GM11168 (cell line): ENCODE data around the gene SLC24A4.

Experiments used
- in situ Hi-C: fragments of 300-500 bp; cut with MboI; formaldehyde crosslinking; loops from one replicate; pipeline ENCODE4 v1.12.0; 2022; ENCODE audit warnings: low sequenced_read_pairs; ENCODE audit not compliant: unreplicated experiment

SLC24A4 gene

DNA sequence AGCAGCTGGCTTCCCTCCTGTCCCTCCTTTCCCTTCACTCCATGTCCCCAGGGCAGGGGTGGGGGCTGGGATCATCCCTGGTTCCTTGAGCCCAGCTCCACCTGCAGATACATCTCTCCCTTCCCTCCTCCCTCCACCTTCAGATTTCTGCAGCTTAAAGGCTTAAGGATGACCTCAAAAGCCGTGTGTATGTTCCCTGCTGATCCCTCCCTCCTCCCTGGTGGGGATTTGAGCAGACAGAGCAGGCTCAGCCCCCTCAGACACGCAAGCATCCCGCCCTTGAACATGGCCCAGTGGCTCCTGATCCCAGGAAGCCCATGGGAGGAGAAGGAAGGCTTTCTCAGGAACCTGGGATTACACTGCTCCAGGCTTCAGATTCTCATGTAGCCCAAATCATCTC, 107.7 kb downstream of the SLC24A4 start:
- in situ Hi-C loops = no loop called here

DNA sequence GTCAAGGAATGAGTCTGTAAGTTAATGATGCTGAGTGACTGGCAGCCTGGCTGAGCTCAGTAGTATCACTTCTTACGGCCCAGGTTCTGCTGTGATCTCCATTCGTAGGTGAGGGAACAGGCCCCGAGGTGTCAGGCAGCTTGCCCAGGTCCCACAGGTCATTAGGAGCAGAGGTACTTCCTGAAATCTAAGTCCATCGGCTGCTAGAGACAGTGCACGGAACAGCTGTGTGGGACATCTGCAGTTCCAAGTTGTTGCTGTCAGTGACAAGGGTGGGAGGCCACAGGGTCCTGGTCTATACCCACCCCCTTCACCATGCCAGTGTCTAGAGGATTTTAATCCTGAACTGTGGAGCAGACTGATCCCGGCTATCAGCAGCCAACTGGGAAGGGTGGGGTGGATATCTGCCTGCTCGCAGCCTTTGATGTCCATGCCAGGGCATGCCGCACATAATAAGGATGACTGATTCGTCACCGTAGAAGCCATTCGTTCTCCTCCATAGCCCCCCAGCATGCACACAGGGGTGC, 108.3 kb downstream of the SLC24A4 start:
- in situ Hi-C loops = no loop called here

GRCh38 chr14:92433407-92433806, 110.4 kb downstream of the SLC24A4 start:
- in situ Hi-C loops = no loop called here

- in situ Hi-C loops = no loop called here
Observed at GRCh38 chr14:92435154-92435553, 112.2 kb downstream of the SLC24A4 start.

- in situ Hi-C loops = no loop called here
Observed at GRCh38 chr14:92436115-92436776, 113.3 kb downstream of the SLC24A4 start.

GRCh38 chr14:92437309-92437708, 114.3 kb downstream of the SLC24A4 start:
- in situ Hi-C loops = no loop called here

DNA sequence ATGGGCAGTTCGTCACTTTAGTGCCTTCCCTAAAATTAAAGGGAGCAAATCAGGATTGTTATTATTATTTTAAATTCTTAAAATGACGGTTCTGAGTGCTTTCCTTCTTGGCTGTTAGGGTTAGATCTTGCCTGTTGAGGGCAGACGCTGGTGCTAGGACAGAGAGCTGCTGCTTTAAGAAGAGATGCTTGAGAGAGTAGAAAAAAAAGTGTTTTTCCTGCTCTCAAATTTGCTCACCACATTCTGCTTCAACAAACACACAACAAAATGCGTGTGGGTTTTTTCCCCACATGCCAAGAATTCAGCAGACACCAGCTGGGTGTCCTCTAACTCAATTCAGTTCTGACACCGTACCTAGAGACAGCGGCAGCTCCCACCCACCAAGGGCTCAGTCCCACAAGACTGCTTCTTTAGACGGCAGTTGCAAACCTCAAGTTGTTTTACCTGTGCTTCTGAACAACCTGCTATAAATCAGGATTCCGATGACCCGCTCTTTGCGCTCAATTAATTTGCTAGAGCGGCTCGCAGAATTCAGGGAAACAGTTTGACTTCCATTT, 114.8 kb downstream of the SLC24A4 start:
- in situ Hi-C loops = no loop called here

GRCh38 chr14:92439537-92440344, 116.8 kb downstream of the SLC24A4 start:
- in situ Hi-C loops = no loop called here

- in situ Hi-C loops = no loop called here
Observed at GRCh38 chr14:92440345-92441003, 117.5 kb downstream of the SLC24A4 start.

DNA sequence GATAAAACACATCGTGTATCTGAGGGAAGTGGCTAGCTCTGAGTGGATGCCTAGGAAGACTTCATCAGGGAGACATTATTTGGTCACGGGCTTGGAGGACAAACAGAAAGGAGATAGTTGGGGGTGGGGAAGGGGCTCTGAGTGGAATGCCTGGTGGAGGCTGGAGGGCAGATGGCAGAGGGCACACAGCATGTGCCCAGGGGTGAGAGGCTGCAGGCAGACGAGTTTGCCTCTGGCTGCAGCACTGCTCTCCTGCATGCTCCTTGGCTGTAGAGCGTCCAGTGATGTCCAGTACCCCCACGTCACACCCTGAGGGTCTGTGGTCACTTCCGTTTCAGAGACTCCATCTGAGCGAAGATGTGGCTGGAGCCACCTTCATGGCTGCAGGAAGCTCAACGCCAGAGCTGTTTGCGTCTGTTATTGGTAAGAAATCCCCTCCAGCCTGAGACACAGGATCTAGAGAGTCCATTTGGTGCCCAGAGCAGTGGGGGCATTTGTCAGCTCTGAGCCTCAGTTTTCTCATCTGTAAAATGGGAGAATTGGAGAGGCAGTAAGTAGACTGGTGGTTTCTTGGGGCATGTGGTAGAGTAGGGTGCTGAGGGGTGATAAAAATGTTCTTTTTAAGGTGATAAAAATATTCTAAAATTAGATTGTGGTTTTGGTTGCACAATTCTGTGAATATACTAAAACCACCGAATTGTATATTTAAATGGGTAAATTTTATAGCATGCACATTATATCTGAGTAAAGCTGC, 119.0 kb downstream of the SLC24A4 start:
- in situ Hi-C loops = no loop called here

- in situ Hi-C loops = no loop called here
Observed at GRCh38 chr14:92443167-92443566, 120.2 kb downstream of the SLC24A4 start.

DNA sequence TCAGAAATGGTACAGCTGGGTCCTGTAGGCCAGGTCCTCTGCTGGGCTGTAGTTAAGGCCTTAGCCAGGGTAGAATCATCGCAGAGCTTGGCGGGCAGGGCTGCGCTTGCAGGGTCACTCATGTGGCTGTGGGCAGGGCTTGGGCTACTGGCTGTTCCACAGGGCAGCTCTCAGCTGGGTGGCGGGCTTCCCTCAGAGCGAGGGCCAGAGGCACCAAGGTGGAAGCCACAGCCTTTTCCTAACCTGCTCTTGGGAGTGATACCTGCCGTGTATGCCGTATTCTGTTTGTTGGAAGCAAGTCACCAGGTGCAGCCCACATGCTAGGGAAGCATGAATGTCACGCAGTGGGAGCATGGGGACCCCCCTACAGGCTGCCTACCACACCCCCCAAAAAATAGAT, 120.8 kb downstream of the SLC24A4 start:
- in situ Hi-C loops = no loop called here

- in situ Hi-C loops = no loop called here
Observed at GRCh38 chr14:92446771-92447170, 123.8 kb downstream of the SLC24A4 start.

GRCh38 chr14:92447416-92448197, 124.6 kb downstream of the SLC24A4 start:
- in situ Hi-C loops = no loop called here

- in situ Hi-C loops = no loop called here
Observed at GRCh38 chr14:92448786-92449185, 125.8 kb downstream of the SLC24A4 start.

DNA sequence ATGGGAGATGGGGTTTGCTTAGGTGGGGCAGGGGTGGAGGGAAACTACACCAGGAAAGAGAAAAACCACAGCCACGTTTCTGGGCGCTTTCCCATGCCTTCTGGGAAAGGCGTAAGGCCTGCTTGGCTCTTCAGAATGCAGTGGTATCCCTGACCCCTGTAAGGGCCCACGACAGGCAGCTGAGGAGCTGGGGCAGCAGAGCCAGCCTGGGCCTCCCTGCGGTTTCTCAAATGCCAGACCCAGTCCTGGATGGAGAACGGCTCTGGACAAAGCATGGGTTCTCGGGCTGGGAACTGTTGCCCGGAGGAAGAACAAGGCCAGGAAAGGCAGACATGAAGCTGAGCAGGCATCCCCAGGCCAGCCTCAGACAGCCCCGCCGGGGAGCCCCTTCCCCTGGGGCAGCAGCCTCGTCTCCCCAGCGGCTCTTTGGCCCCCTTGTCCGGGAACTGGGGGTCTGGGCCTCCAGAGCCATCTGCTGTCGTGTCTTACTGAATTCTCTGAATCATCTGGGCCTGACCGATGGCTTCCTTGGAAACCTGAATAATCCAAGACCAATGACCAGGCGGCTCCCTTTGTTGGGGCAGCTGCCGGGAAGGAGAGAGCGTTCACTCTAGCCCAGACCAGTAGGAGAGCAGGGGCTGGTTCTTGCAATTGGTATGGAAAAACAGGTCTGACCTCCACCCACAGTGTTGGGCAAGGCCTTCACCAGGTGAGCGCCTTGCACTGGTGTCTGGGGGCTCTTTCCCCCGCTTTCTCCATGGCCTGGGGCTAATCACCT, 126.6 kb downstream of the SLC24A4 start:
- in situ Hi-C loops = loop anchor here (25.0 kb wide), 1 partner anchor 312 kb away; no protein-coding TSS in a partner anchor

DNA sequence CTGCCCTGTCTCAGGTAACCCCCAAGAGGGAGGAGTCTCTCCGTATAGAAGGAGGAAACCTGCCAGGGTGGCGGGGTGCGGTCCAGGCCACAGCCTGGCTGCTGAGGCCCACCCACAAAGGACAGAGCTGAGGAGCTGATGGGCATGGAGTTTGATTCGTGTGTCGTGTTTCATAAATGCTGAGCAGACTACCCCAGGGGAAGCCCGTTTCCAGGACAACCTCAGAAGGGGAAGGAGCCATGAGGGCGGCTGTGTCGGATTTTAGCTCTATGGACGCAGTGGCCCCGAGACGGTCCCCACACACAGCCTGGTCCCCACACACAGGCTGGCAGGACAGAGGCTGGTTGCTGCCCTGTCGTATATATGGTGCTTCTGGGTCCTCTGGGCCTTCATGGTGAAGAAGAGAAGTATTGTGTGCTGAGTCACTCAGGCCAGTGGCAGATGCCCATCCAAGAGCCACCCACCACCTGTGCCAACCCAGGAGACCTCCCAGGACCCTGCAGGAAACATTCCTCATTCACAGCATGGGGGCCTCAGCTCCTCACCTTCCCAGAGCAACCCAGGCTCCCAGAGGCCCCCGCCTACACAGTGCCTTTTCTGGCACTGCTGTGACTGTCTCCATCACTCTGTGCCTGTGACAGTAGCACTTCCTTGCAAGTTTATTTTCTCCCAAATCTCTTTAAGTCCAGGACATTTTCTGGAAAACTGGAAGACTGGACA, 127.5 kb downstream of the SLC24A4 start:
- in situ Hi-C loops = loop anchor here (25.0 kb wide), 1 partner anchor 313 kb away; no protein-coding TSS in a partner anchor

GRCh38 chr14:92451245-92451644, 128.3 kb downstream of the SLC24A4 start:
- in situ Hi-C loops = loop anchor here (25.0 kb wide), 1 partner anchor 314 kb away; no protein-coding TSS in a partner anchor
